HepG2 (cell line): ENCODE results near the gene SCAF4. TPM values are rescaled to one million over a fixed set of nuclear protein-coding genes. Genes with fewer than 3 reads are reported as not detected.

Experiments used
- FOXK2 ChIP-seq: fragments of 450-650 bp; IDR thresholded peaks from 2 replicates; pipeline ENCODE4 v1.6.1; 2016
- GABPB1 ChIP-seq: IDR thresholded peaks from 2 replicates; pipeline ENCODE4 v1.6.1; 2016; ENCODE audit warnings: mild to moderate bottlenecking, missing genetic modification reagents, moderate library complexity, missing compliant biosample characterization
- HOXA3 ChIP-seq: sonication (generic); formaldehyde crosslinking; IDR thresholded peaks from 2 replicates; pipeline ENCODE4 v1.5.0; 2020; ENCODE audit warnings: missing genetic modification reagents
- IKZF4 ChIP-seq: sonication (generic); formaldehyde crosslinking; IDR thresholded peaks from 2 replicates; pipeline ENCODE4 v1.5.1; 2020; ENCODE audit warnings: borderline replicate concordance, mild to moderate bottlenecking, low read depth, missing genetic modification reagents; ENCODE audit errors: not compliant biosample characterization
- KLF9 ChIP-seq: IDR thresholded peaks from 2 replicates; pipeline ENCODE4 v1.6.1; 2016; ENCODE audit warnings: low read depth
- NFRKB ChIP-seq: fragments of 450-650 bp; IDR thresholded peaks from 2 replicates; pipeline ENCODE4 v1.6.1; 2017
- PHF20 ChIP-seq: sonication (generic); formaldehyde crosslinking; IDR thresholded peaks from 2 replicates; pipeline ENCODE4 v1.5.0; 2020; ENCODE audit warnings: mild to moderate bottlenecking, missing genetic modification reagents
- RORA ChIP-seq: sonication (generic); formaldehyde crosslinking; IDR thresholded peaks from 2 replicates; pipeline ENCODE4 v1.5.0; 2020; ENCODE audit warnings: mild to moderate bottlenecking, missing genetic modification reagents, moderate library complexity
- SALL1 ChIP-seq: sonication (generic); formaldehyde crosslinking; IDR thresholded peaks from 2 replicates; pipeline ENCODE4 v1.8.0; 2022; ENCODE audit warnings: mild to moderate bottlenecking, missing genetic modification reagents
- SATB2 ChIP-seq: sonication (generic); formaldehyde crosslinking; IDR thresholded peaks from 2 replicates; pipeline ENCODE4 v1.5.0; 2020; ENCODE audit warnings: missing genetic modification reagents
- SETDB1 ChIP-seq: sonication (generic); formaldehyde crosslinking; IDR thresholded peaks from 2 replicates; pipeline ENCODE4 v1.5.1; 2020; ENCODE audit warnings: missing genetic modification reagents, mild to moderate bottlenecking, borderline replicate concordance
- TEAD2 ChIP-seq: sonication (generic); formaldehyde crosslinking; IDR thresholded peaks from 2 replicates; pipeline ENCODE4 v1.9.0; 2021; ENCODE audit warnings: missing genetic modification reagents
- YY1 ChIP-seq: IDR thresholded peaks from 2 replicates; pipeline ENCODE4 v1.6.1; 2011; ENCODE audit warnings: low read length, low read depth, moderate library complexity, mild to moderate bottlenecking; ENCODE audit not compliant: insufficient read depth, insufficient replicate concordance
- ZFP36 ChIP-seq: fragments of 150-350 bp; IDR thresholded peaks from 2 replicates; pipeline ENCODE4 v1.6.1; 2018; ENCODE audit warnings: borderline replicate concordance, low read length, low read depth; ENCODE audit not compliant: partially characterized antibody
- ZNF432 ChIP-seq: sonication (generic); formaldehyde crosslinking; IDR thresholded peaks from 2 replicates; pipeline ENCODE4 v1.5.0; 2020; ENCODE audit warnings: missing genetic modification reagents, mild to moderate bottlenecking, borderline replicate concordance
- ZNF737 ChIP-seq: sonication (generic); formaldehyde crosslinking; IDR thresholded peaks from 2 replicates; pipeline ENCODE4 v1.5.0; 2020; ENCODE audit warnings: missing genetic modification reagents, mild to moderate bottlenecking, borderline replicate concordance
- ZSCAN29 ChIP-seq: sonication (generic); formaldehyde crosslinking; conservative IDR thresholded peaks from 2 replicates; pipeline ENCODE4 v1.4.0; 2020; ENCODE audit warnings: mild to moderate bottlenecking, missing genetic modification reagents
- polyA plus RNA-seq, 8 experiments: library from polyadenylated mRNA; depleted of rRNA in 3 of 8; stranded (reverse) in 7 of 8; unstranded in 1 of 8; fragments of >200 nt; fragmentation: Illumina TruSeq in 4 of 8; extraction: Trizol in 4 of 8; gene quantifications; 2 replicates each; pipeline versions ENCODE4 v1.2.1 to v1.2.3, GENCODE V29; 2011 to 2016; ENCODE audit warnings: low read depth in 4 of 8, missing spikeins in 1 of 8, mixed read lengths in 1 of 8; ENCODE audit not compliant: insufficient read depth in 1 of 8
- total RNA-seq, 5 experiments: library from RNA; depleted of rRNA; stranded (reverse); fragments of >200 nt; fragmentation: Illumina TruSeq; extraction: Trizol; gene quantifications; 2 replicates each; pipeline ENCODE4 v1.2.3, GENCODE V29; 2016; ENCODE audit warnings: low read depth in 1 of 5
- TF ChIP-seq, protein P1 (sequence below): IDR thresholded peaks from 2 replicates; pipeline ENCODE4 v1.6.1; 2016; ENCODE audit warnings: low read depth, borderline replicate concordance
- TF ChIP-seq, protein P2 (sequence below): sonication (generic); formaldehyde crosslinking; IDR thresholded peaks from 2 replicates; pipeline ENCODE4 v1.8.0; 2022; ENCODE audit warnings: missing genetic modification reagents, low read depth, mild to moderate bottlenecking, borderline replicate concordance
- TF ChIP-seq, protein P3 (sequence below): sonication (generic); formaldehyde crosslinking; IDR thresholded peaks from 2 replicates; pipeline ENCODE4 v1.5.1; 2020; ENCODE audit warnings: mild to moderate bottlenecking, missing genetic modification reagents, moderate library complexity

The SCAF4 gene
- total and polyA plus RNA-seq, 2 of the 13 experiments (the other 11 are each of a cell fraction or from before 2014, with no cell fraction given): 9.1 to 11.5 TPM

DNA sequence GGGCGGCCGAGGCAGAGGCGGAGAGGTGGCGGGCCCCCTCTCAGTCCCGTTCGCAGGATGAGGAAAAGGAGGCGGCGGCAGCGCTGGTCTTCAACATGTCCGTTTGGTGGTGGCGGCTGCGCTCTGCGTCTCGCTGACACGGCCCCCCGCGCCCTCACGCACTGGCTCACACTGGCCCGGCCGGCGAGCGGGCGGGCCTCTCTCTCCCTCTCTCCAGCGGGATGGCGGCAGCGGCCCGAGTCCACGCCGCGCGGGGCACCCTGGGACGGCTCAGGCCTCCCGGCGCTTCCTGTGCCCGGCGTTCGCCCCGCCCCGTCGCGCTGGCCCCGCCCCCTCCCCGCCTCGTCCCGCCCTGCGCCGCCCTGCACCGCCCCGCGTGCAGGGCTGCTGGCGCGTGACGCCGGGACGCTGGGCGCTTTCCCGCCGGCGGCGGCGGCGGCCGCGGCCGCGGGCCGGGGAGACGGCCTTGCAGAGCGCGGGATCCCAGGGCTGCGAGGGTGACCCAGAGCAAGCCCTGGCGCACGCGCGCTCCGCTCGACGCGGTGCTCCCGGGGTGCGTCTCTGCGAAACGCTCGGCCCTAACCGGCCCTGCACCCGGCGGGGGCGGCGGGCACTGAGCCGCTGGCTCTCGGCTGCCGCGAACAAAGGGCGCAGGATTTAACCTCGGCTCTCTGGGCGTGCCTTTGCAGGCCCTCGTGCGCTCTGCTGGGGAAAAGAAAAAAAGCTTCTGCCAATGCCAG, at the start of gene SCAF4 (continued):
- TF ChIP-seq, protein P1, sequence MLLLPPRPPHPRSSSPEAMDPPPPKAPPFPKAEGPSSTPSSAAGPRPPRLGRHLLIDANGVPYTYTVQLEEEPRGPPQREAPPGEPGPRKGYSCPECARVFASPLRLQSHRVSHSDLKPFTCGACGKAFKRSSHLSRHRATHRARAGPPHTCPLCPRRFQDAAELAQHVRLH (CRISPR knock-in tag): no peak
- TF ChIP-seq SATB2 (CRISPR knock-in tag) (no peak), PHF20 (CRISPR knock-in tag) (peak; percentile 22), YY1 (peak; percentile 80), ZFP36 (no peak), ZNF432 (CRISPR knock-in tag) (no peak), SETDB1 (CRISPR knock-in tag) (no peak), IKZF4 (CRISPR knock-in tag) (no peak), ZSCAN29 (no peak), GABPB1 (CRISPR knock-in tag) (peak; percentile 78; the same call in 1 of the 2 replicates), NFRKB (no peak), FOXK2 (no peak), SALL1 (CRISPR knock-in tag) (no peak), KLF9 (no peak), TEAD2 (no peak), RORA (no peak), HOXA3 (peak; percentile 27), ZNF737 (CRISPR knock-in tag) (no peak)
- TF ChIP-seq, protein P2, sequence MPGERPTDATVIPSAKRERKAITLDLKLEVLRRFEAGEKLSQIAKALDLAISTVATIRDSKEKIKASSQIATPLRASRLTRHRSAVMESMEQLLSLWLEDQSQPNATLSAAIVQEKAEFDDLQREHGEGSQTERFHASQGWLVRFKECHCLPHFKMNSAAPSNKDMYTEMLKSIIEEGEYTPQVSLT (CRISPR knock-in tag): no peak
- TF ChIP-seq, protein P3, sequence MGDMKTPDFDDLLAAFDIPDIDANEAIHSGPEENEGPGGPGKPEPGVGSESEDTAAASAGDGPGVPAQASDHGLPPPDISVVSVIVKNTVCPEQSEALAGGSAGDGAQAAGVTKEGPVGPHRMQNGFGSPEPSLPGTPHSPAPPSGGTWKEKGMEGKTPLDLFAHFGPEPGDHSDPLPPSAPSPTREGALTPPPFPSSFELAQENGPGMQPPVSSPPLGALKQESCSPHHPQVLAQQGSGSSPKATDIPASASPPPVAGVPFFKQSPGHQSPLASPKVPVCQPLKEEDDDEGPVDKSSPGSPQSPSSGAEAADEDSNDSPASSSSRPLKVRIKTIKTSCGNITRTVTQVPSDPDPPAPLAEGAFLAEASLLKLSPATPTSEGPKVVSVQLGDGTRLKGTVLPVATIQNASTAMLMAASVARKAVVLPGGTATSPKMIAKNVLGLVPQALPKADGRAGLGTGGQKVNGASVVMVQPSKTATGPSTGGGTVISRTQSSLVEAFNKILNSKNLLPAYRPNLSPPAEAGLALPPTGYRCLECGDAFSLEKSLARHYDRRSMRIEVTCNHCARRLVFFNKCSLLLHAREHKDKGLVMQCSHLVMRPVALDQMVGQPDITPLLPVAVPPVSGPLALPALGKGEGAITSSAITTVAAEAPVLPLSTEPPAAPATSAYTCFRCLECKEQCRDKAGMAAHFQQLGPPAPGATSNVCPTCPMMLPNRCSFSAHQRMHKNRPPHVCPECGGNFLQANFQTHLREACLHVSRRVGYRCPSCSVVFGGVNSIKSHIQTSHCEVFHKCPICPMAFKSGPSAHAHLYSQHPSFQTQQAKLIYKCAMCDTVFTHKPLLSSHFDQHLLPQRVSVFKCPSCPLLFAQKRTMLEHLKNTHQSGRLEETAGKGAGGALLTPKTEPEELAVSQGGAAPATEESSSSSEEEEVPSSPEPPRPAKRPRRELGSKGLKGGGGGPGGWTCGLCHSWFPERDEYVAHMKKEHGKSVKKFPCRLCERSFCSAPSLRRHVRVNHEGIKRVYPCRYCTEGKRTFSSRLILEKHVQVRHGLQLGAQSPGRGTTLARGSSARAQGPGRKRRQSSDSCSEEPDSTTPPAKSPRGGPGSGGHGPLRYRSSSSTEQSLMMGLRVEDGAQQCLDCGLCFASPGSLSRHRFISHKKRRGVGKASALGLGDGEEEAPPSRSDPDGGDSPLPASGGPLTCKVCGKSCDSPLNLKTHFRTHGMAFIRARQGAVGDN (CRISPR knock-in tag): peak; percentile 90
